NCI-H128 (cell line): ENCODE measurements around the gene CYBA.
"Not testable (repeated sequence)": the region's sequence is repeated elsewhere in the genome, so short reads cannot be mapped to it uniquely, and the experiment has no call there.

Experiments used
- DNase-seq: peaks from one replicate; lab custom pipeline; 2025; ENCODE audit not compliant: unreplicated experiment; lab: John Stamatoyannopoulos, UW

Gene CYBA

GRCh38 chr16:88614818-88615580, 35.9 kb downstream of the CYBA start:
- DNase-seq = no peak

GRCh38 chr16:88613911-88614817, 36.7 kb downstream of the CYBA start:
- no peak for DNase-seq

DNA sequence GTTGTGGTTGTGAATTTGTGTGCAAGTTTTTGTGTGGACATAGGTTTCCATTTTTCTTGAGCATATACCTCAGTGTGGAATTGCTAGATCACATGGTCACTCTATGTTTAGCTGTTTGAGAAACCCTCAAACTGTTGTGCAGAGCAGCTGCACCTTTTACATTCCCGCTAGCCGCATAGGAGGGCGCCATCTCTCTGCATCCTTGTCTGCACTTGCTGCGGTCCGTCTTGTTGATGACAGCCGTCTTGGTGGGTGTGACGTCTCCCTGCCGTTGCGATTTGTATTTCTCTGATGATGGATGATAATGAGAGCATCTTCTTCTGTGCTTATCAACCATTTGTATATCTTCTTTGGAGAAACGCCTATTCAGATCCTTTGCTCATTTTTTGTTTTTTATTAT, 37.6 kb downstream of the CYBA start:
- DNase-seq = no peak

DNA sequence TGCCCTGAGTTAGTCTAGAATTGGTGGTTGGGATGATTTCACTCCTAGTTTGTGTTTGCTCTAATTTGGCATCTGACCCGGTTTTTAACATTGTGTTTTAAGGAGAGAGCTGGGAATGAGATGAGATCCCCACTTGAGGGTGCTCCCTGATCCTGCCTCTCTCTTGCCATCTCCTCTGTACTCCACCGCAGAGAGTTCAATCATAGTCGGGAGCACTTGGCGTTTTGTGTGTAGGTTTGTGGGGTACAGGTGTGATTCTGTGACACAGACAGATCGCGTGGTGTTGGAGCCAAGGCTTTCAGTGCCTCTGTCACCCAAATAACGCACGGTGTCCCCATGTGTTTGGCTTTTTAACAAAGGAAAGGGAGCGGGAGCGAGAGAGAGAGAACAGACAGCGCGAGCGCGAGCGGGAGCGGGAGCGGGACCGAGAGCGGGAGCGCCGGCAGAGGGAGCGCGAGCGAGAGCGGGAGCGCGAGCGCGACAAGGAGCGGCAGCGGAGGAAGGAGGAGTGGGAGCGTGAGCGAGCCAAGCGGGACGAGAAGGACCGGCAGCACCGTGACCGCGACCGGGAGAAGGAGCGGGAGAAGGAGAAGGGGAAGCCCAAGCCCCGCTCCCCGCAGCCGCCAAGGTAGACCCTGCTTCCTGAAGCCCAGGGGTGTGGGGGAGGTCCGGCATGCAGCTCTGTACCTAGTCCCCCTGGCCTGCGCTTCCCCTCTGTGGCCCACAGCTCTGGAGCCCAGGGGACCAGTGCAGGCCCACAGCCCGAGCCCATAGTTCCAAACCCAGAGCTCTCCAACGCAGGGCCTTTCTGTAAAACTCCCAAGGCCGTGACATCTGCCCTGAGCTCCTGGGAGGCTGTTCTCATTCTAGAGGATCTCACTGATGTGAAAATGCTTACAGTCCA, 39.7 kb downstream of the CYBA start:
- no peak for DNase-seq

DNA sequence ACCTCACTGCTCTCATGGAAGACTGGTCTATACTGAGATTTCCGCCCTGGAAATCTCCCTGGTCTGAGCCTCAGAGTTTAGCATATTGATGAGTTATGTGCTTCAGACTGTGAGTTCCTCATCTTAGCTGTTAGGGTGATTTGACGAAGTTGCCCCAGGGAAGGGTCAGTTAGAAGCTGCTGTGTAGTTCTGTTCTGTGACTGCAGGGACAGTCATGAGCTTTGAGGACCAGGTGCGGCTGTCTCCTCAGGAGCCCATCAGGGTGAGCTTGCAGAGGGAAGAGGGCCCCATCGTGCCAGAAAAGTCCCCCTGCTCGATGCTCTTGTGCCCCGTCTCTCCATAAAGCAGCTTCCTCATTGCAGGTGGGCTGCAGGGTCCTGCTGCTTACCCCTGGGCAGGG, 40.8 kb downstream of the CYBA start:
- no peak for DNase-seq

- DNase-seq = not testable (repeated sequence)
Observed at GRCh38 chr16:88609426-88609825, 41.4 kb downstream of the CYBA start.

DNA sequence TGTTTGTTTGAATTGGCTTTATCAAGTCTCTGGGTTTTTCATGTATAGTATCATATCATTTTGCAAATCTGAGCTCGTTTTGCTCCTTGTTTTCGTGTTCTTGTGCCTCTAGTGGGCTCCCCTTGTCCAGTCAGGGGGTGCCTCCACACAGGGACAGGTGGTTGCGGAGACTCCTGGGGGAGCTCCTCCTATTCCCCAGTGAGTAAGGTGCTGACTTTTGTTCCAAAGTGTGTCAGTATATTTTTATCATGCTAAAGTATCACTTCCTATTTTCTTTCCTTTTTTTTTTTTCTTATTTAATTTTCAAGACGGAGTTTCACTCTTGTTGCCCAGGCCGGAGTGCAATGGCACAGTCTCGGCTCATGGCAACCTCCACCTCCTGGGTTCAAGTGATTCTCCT, 42.8 kb downstream of the CYBA start:
- no peak for DNase-seq

DNA sequence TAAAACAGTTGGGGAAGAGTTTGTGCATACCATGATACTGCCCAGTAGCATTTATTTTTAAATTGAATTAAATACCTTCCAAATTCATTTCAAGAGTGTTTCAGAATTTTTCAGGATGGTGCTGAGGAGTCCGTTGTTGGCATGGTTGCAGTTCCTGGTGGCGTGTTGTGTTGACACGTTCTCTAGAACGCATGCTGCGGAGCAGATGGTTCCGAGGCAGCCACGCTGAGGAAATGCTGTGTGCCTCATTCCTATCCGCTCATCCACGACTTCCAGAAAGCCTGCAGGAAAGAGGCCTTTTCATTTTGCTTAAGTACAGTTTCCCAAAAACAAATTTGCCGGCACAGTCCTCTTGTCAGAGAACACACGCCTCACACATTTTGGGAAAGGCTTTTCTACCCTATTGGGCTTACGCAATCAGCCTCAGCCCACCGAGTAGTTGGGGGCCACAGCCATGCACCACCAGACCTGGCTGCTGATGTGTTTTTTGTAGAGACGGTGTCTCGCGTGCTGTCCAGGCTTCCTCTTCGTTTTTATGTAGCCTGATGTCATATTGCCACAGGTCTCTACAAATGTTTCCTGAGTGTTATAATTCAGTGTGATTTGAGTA, 44.6 kb downstream of the CYBA start:
- DNase-seq = no peak

GRCh38 chr16:88605186-88606147, 45.4 kb downstream of the CYBA start:
- DNase-seq = no peak

DNA sequence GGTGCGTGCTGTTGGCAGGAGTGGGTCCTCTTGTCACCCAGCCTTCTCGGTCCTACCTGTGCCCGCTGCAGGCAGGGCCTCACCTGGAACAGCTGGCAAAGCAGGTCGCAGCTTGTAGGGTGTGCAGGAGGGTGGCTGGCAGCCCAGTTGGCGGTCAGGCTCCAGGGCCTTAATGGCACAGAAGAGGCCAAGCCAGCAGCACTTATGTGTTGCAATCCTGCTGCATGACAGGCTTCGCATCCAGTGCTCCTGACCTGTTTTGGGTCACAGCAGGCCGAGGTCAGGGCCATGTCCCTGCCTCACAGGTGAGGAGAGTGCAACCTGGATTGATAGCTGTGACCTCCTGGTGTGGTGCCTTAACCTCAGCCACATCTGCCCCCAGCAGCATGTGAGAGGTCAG, 48.8 kb downstream of the CYBA start:
- no peak for DNase-seq

DNA sequence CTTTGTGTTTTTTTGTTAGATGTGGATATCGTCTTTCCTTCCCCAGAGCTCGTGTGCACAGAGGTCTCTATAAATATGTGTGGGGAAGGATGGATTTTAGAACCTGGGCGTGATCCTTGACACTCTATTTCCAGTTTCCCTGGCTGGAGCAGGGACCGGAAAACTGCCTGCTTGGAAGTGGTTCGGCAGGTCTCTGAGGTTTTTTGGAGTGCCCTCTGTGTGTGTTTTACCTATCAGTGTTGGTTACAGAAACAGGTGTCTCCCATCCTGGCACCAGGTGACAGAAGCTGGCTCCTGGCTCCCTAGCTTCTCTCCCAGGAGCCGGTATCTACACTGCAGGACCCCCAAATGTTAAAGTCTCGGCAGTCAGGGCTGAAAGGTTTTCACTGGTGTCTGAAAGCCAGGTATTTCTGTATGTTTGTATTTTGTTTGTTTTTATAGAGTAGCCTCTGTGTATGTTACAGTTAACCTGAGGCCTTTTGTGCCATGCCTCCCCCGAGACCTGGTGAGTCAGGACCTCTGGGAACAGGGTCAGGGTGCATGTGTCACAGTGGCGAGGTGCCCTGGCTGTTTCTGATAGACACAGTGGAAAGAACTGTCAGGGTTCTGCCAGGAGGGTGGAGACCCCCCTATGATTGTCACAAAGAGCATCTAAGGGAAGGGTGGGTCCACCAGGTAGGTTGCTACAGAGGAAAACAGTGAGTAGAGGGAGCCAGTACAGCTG, 49.4 kb downstream of the CYBA start:
- DNase-seq = no peak

GRCh38 chr16:88600539-88600896, 50.3 kb downstream of the CYBA start:
- DNase-seq = no peak

GRCh38 chr16:88599825-88600538, 50.9 kb downstream of the CYBA start:
- DNase-seq = no peak

DNA sequence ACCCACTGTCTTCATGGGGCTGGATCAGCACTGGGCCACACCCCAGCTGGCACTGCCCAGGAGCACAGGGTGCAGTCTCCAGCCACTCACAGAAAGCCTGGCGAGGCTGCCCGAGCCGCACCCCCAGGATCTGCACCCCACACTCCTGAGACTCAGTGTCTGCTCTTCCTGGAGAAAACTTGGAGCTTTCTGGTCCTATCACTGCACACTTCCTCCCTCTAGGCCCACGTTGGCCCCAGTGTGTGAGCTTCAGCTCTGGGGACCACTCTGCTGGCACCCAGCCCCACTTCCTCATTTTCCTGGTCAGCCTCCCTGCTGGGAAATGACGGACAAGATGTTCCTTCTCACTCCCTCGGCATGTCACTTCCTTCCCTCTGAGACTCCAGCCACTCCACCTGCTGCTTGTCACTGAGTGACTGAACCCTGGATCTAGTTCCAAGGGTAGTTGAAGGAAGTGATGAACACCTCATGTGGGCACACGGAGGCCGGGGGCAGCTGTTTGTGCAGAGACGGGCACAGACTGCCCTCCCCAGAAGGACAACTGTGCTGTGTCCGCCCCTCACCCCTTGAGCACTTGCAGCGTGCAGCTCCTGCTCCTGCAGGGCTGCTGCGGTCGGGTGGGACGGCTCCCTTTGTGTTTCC, 51.6 kb downstream of the CYBA start:
- no peak for DNase-seq

- DNase-seq = no peak
Observed at GRCh38 chr16:88597856-88598491, 52.9 kb downstream of the CYBA start.

- no peak for DNase-seq
Observed at GRCh38 chr16:88596483-88596882, 54.4 kb downstream of the CYBA start.

- DNase-seq = no peak
Observed at GRCh38 chr16:88595921-88596320, 54.9 kb downstream of the CYBA start.
